Measurements from ENCODE around the gene ASCC1. TPM values are rescaled to one million over a fixed set of nuclear protein-coding genes. Genes with fewer than 3 reads are reported as not detected.
A peak's percentile ranks its signal among the peaks of the same experiment; 100 is the strongest.

The ASCC1 gene
- total RNA-seq, 1 experiment from 2014 or later, result 15.7 TPM

DNA sequence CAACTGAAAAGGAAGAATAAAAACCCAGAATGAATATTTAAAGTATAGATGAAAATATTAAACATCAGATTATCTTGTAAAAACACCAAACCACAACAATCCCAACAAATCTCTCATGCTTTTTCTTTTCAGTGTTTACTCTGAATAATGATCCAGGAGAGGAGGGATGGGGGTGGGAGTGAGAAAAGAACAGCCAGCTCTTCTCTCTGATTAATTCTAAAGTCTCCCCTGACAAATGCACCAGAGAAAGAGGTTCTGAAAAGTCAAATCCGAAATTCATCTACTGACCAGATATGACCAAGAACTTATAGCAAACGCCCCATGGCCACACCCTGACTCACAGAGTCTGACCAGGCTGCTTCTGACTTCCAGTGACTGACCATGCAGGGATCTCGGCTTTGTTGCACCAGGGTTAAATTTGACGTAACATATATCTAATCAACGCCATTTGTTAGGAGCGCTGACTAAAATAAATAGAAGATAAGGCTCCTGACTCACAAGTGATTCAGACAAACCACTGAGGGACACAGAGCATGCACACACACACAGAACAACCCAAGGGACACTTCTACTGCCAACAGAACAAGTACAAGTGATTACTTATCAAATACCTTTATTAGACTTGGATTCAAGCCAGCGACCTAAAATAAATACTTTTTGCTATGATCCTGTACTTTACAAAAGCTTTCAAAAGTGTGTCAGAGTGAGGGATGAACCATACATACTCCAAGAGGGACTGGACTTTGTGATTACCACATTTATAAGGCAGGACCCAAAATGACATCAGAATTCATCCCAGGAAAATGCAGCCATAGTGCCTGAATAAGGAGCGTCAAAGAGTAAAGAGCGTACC lies 118.4 kb downstream of the ASCC1 start:
- no peaks in the 10 kb centered on the region for H3K27me3 ChIP-seq (ENCODE audit: low read length)
- H3K4me1 ChIP-seq (ENCODE audit: insufficient read depth, low read length), result peaks cover 36% of the 10 kb centered on the region
- BruUV-seq (replicated peaks), result no TSS peak
- intact Hi-C loops (cut with micrococcal nuclease), result no loop called here
- TF ChIP-seq EZH2 (IDR thresholded peaks at IDR 0.05; ENCODE audit: low read length, unreplicated experiment), result no peak
- TF ChIP-seq, protein P1, sequence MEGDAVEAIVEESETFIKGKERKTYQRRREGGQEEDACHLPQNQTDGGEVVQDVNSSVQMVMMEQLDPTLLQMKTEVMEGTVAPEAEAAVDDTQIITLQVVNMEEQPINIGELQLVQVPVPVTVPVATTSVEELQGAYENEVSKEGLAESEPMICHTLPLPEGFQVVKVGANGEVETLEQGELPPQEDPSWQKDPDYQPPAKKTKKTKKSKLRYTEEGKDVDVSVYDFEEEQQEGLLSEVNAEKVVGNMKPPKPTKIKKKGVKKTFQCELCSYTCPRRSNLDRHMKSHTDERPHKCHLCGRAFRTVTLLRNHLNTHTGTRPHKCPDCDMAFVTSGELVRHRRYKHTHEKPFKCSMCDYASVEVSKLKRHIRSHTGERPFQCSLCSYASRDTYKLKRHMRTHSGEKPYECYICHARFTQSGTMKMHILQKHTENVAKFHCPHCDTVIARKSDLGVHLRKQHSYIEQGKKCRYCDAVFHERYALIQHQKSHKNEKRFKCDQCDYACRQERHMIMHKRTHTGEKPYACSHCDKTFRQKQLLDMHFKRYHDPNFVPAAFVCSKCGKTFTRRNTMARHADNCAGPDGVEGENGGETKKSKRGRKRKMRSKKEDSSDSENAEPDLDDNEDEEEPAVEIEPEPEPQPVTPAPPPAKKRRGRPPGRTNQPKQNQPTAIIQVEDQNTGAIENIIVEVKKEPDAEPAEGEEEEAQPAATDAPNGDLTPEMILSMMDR (conservative IDR thresholded peaks at IDR 0.05; ENCODE audit: low read depth, low read length), result no peak
- TF ChIP-seq EZH2phosphoT487 (IDR thresholded peaks at IDR 0.05; ENCODE audit: borderline replicate concordance, low read length), result no peak
- CTCF ChIA-PET, result no interaction called here
- no peaks in the 10 kb centered on the region for H4K20me1 ChIP-seq (ENCODE audit: low read length)
- H3K9me3 ChIP-seq (ENCODE audit: low read length), result no peaks in the 10 kb centered on the region
- H3K36me3 ChIP-seq (ENCODE audit: low read depth, low read length), result no peaks in the 10 kb centered on the region
- H3K27ac ChIP-seq (ENCODE audit: low read length), result peak overlapping the region; percentile 90
- H3K79me2 ChIP-seq (ENCODE audit: low read length), result no peaks in the 10 kb centered on the region
- no peaks in the 10 kb centered on the region for H3K9me2 ChIP-seq (replicated peaks; ENCODE audit: low read length)
- POLR2A ChIA-PET (ENCODE audit: unreplicated experiment), result no interaction called here
- H3K9ac ChIP-seq (ENCODE audit: low read length), result peak overlapping the region; percentile 51
- peak overlapping the region; percentile 55 for H3K4me2 ChIP-seq (ENCODE audit: low read length)
- ATAC-seq, result peak; percentile 87
- H3K4me3 ChIP-seq (ENCODE audit: low read length), result no peak overlapping the region
- H3F3A ChIP-seq (ENCODE audit: low read length, unreplicated experiment), result peaks cover 19% of the 10 kb centered on the region
- peak; percentile 90 for DNase-seq
- no peak overlapping the region for H2AFZ ChIP-seq (ENCODE audit: low read length)

DNA sequence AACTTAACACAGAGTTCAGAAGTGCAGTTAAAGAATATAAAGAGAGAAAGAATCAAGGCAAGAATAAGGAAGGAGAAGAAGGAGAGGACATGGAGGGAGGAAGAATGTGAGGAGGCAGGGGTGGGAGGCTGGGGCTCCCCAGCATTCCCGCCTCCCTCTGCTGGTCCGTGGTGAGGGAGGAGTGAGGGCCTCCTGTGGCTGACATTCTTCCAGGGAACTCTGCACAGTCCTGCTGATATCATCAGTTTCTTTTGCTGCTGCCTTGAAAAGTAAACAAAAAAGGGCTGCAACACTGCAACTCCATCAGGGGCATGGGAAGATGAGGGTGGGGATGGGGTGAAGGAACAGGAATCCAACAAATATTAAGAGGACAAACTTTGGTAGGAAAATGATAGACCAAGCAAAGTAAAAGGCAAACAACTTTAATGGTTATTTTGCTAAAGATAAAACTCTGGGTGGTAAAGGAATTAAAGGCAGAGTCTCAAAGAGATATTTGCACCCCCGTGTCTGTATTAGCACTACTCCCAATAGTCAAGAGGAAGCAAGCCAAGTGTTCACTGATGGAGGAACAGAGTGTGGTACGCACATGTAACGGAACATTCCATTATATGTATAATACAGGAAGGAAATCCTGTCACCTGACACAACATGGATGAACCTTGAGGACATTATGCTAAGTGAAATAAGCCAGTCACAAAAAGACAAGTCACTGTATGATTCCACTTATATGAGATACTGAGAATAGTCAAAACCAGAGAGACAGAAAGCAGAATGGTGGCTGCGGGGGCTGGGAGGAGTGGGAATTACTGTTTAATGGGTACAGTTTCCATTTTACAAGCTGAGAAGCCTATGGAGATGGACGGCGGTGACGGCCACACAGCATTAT lies 119.7 kb downstream of the ASCC1 start:
- Histone ChIP-seq H3F3A (ENCODE audit: low read length, unreplicated experiment) (peaks cover 19% of the 10 kb centered on the region), H3K9ac (ENCODE audit: low read length) (no peak overlapping the region), H3K27ac (ENCODE audit: low read length) (no peak overlapping the region), H3K4me2 (ENCODE audit: low read length) (no peak overlapping the region), H3K9me2 (replicated peaks; ENCODE audit: low read length) (no peaks in the 10 kb centered on the region), H4K20me1 (ENCODE audit: low read length) (no peaks in the 10 kb centered on the region), H3K4me3 (ENCODE audit: low read length) (no peak overlapping the region), H2AFZ (ENCODE audit: low read length) (no peak overlapping the region), H3K4me1 (ENCODE audit: insufficient read depth, low read length) (peaks cover 36% of the 10 kb centered on the region), H3K36me3 (ENCODE audit: low read depth, low read length) (no peaks in the 10 kb centered on the region), H3K27me3 (ENCODE audit: low read length) (no peaks in the 10 kb centered on the region), H3K9me3 (ENCODE audit: low read length) (no peaks in the 10 kb centered on the region), H3K79me2 (ENCODE audit: low read length) (no peaks in the 10 kb centered on the region)
- BruUV-seq (replicated peaks), result no TSS peak
- DNase-seq, result no peak
- intact Hi-C loops (cut with micrococcal nuclease), result no loop called here
- TF ChIP-seq EZH2 (IDR thresholded peaks at IDR 0.05; ENCODE audit: low read length, unreplicated experiment) (no peak), EZH2phosphoT487 (IDR thresholded peaks at IDR 0.05; ENCODE audit: borderline replicate concordance, low read length) (no peak)
- TF ChIP-seq, protein P1 (conservative IDR thresholded peaks at IDR 0.05; ENCODE audit: low read depth, low read length), result no peak
- ChIA-PET CTCF (no interaction called here), POLR2A (ENCODE audit: unreplicated experiment) (no interaction called here)
- no peak for ATAC-seq

All from PC-3 (cell line).